G401 (cell line): Measurements from ENCODE around the gene PARD6G. TPM values are rescaled to one million over a fixed set of nuclear protein-coding genes. Genes with fewer than 3 reads are reported as not detected.

ENCODE experiments used
- DNase-seq: peaks from one replicate; pipeline ENCODE4 v3.0.0-alpha.2; 2015; ENCODE audit warnings: low spot score
- in situ Hi-C: cut with HindIII; loops from 2 replicates; pipeline ENCODE4 v1.10.0; 2016; ENCODE audit warnings: low sequenced_read_pairs, mixed read lengths
- total RNA-seq: library from RNA; depleted of rRNA; stranded (reverse); fragments of >200 nt; shearing (Covaris generic); gene quantifications from 2 replicates; pipeline ENCODE4 v1.2.3, GENCODE V29; 2014

The PARD6G gene
- total RNA-seq, 1 experiment from 2014 or later, result 9.2 TPM

DNA sequence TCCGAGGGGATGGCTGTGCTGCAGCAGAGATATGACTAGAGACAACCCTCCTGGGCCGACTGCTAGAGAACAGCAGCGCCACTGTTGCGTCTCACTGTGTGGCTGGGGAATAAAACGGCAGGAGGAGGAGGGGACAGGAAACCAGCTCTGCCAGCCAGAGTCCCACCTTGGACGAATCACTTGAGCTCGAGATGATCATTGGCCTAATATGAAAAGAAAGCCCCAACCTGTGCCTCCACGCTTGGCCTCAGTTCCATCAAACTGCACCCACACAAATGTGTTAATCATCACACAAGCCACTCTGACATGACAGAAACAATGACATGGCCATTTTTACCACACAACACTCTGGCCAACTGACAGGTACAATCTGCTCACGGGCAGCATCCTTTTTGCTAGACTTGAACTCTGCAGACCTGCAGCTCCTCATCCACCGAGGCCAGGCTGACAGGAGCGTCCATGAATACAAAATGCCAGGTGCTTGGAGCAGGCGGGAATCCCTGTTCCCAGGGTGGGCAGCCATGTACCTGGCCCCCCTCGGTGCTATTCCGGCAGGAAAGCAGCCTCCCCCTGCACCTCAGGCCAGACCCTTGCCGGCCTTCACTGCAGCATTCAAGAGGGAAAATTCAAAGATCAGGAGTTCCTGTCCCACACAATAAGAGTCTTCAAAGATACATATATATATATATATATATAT is 52.3 kb downstream of the PARD6G start:
- in situ Hi-C loops, result no loop called here
- DNase-seq, result no peak

DNA sequence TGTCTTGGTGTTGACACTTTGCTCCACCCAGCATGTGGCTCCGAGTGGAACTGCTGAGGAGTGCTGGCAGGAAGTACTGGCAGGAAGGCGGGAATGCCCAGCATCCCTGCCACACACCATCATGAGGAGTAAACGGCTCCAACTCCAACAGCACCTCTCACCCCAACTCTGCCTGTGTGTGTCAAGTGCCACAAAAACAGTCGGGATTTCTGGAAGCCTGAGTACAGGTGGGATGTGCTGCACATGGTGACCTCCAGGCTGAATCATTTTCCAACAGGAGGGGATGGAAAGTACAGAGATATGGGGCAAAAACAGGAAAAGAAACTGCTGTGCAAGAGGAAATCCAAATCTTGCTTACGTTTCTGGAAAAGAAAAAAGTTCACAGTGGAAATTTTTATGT is 53.6 kb downstream of the PARD6G start:
- DNase-seq, result no peak
- in situ Hi-C loops, result no loop called here

DNA sequence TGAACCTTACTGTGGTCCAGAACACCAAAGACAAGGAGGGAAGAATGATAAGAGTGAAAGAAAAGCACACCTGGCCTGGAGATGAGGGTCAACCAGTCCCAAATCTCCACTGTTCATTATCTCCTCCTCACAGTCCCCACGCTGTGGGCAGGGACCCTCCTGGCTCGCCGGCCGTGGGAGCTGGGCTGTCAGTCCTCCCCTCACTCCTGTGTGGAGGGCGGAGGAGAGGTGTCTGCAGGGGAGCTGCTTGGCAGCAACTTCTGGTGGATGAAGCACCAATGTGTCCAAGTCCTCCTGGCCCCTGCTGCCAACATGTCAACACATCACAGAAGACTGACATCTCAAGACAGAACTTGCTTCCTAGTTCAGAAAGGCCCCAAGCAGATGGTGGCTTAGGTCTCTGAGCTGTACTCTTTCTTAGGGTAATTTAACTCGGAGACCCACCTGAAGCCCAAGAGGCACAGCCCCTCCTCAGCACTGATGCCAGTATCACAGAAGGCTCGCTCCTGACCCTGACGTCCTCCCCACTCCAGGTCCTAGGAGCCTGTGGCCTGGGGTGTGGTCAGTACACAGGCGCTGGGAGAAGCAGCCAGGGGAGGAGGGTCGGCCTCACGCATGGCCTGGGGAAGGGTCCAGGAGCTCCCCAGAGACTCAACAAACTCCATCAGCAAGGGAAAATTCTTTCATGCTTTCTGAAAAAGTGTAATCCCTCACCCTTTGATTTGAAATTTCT is 54.5 kb downstream of the PARD6G start:
- no peak for DNase-seq
- in situ Hi-C loops, result no loop called here

DNA sequence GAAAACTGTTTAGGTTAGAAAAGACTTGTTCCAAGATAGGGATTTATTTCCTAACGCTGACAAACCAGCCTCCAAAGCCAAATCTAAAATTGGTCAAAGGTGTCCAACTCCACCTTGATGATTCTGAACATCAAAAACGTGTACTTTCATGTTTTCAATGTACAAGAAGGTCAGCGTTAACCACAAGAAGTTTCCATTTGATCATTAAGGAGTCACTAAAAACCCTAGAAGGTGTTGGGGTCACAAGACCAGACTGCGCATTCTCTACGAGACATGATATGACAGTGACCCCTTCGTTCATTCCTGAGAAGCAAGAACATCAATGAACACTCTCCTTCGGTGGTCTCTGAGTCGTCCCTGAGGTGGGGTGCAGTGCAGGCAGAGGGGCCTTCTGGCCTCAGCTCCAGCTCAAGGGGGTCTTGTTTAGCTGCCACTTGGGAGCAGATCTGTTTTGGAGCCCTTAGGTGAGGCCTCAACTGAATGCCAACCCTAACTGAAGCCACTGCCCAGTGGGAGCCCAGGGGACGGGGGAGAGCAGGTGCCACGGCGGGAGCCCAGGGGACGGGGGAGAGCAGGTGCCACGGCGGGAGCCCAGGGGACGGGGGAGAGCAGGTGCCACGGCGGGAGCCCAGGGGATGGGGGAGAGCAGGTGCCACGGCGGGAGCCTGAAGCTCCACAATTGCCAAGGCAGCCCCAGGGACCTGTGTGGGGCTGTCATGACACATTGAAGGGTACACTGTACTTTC is 55.2 kb downstream of the PARD6G start:
- no peak for DNase-seq

GRCh38 chr18:80191264-80191663 is 56.0 kb downstream of the PARD6G start:
- in situ Hi-C loops, result no loop called here
- DNase-seq, result no peak

More for the DNA sequence above, 55.2 kb downstream of the PARD6G start:
- in situ Hi-C loops, result no loop called here

DNA sequence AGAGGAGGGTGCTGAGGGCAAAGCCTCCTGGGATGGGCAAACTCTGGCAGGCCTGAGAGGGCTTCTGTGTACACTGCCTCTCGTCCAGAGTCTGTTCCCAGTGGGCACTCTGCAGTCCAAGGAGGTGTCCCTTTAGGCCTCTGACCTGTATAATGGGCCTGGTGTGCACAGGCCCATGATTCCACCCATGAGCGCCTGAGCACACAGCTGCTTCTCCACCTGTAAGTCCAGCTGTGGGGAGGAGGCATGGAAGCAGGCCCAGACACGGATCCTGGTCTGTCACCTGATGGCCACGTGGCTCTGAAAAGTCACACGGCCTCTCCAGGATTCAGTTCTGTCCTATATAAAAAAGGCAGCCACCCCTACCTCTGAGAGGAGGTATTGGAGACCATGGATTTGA is 57.0 kb downstream of the PARD6G start:
- in situ Hi-C loops, result no loop called here
- DNase-seq, result no peak

DNA sequence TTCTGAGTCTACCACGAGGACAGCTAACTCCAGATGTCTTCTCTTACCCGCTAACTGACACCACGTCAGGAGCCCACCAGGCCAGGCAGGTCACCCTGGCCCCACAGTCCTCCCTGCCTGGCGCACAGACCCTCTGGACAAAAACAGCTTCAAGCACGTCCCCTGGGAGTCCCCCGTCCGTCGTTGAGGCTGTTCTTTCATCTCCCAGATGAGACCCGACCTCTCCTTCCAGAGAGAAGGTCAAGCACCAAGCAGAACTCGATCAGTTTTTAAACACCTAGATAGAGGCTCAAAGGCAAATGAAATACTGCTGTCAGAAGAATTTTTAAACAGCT is 57.8 kb downstream of the PARD6G start:
- DNase-seq, result no peak
- in situ Hi-C loops, result no loop called here

- in situ Hi-C loops, result no loop called here
- no peak for DNase-seq
Observed at GRCh38 chr18:80188643-80189530, 58.4 kb downstream of the PARD6G start.

DNA sequence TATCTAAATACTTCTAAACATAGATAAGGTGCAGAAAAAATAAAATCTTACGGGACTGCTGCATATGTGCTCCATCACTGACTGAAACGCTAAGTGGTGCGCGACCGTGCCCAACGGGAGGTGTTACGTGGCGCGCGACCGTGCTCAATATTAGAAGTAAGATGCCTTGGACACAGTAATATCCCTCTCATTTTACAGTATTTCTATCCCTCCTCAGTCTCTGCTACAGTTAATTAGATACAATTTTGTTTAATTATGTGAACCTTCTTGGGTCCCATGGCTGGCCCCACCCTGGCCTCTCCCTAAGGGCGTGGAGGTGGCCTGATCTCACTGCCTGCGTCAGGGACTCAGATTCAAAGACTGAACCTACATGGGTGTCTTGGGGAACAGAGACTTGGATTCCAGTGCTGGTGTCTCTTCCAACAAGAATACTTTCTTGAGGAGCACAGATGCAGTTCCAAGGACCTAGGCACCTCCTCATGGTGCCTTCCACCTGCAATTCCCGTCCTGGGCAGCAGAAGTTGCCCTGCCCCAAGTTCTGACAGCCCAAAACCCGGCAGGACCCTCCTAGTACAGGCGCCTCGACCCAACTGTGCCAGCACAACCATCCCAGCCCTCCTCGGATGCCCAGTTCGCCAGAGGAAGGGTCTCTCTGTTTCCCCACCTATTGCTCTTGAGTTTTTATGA is 59.2 kb downstream of the PARD6G start:
- DNase-seq, result no peak
- in situ Hi-C loops, result no loop called here

DNA sequence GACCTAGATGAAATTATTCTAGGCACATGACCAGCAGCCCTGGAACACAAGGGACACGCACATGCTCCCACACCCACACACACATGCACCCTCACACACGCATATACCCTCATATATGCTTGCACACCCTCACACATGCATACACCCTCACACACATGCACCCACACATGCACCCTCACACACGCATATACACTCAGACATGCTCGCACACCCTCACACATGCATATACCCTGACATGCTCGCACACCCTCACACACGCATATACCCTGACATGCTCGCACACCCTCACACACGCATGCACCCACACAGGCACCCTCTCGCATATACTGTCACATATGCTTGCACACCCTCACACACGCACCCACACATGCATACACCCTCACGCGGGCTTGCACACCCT is 61.8 kb downstream of the PARD6G start:
- no peak for DNase-seq
- in situ Hi-C loops, result no loop called here

GRCh38 chr18:80184243-80184772 is 63.0 kb downstream of the PARD6G start:
- DNase-seq, result no peak
- in situ Hi-C loops, result no loop called here

DNA sequence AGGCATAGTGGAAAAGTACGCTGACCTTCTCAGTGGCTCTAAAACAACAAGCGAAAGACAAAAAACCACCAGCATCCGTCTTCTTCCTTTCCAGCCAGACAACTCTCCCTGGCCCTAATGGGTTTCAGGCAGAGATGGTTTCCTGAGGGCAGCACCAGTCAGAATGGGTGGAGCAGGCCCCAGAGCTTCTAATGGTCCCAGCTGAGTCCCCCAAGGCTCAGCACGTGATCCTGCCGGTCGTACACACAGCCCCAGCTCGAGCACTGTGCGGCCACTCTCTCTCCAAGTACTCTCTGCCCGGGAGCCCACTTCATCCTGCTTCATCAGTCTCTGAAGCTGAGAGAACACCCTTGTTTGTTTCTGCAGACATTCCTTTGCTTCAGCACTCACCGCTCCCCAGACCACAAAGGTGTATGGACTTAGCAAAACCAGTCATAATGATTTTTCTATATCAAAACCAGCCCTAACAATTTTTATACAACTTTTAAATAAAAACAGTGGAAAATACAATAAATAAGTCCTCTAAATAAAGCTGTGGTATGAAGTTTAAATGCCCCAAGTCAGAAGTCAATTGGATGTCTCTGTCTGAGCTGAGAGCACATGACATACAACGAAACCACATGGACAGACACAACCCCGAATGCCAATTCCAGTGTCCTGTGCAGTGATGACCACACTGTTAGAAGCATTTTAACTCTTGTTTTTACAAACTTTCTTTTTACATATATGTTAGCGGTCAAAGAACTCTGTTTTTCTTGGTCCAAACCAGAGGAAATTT is 63.9 kb downstream of the PARD6G start:
- in situ Hi-C loops, result no loop called here
- DNase-seq, result no peak

- no peak for DNase-seq
- in situ Hi-C loops, result no loop called here
Observed at GRCh38 chr18:80182855-80183254, 64.5 kb downstream of the PARD6G start.

DNA sequence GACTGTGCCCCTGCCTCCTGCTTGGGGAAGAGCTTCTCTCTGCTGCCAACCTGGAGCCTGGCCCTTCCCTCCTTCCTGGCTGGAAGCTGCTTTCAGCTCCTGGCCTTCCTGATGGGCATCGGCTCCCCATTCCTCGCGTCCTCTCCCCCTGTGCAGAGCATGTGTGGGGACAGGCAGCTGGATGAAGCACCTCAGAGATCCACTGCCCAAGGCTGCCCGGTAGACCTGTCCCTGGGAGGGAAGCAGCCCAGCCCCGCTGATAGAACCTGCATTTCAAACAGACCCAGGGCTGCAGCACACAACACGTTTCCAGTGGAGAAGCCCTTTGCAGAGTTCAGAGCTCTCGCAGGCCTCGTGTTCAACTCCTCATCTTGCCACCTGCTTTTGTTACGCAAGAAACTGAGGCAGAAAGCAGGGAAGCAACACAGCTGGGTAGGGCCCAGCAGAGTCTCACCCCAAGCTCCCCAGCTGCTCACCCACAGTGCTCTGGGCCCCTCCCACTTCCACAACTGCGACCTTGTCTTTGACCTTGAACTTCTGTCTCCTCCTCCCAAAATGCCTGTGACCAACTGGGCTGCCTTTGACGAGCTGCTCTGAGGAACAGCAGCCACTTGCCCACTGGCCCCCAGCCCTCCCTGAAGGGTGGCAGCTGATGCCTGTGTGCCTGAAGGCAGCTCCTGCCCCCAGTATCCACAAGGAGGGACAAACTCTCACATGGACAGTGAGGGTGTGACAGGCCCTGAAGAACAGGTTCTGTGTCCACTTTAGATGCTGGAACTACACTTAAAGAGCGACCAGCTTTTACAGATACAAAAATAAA is 65.5 kb downstream of the PARD6G start:
- DNase-seq, result no peak
- in situ Hi-C loops, result no loop called here

DNA sequence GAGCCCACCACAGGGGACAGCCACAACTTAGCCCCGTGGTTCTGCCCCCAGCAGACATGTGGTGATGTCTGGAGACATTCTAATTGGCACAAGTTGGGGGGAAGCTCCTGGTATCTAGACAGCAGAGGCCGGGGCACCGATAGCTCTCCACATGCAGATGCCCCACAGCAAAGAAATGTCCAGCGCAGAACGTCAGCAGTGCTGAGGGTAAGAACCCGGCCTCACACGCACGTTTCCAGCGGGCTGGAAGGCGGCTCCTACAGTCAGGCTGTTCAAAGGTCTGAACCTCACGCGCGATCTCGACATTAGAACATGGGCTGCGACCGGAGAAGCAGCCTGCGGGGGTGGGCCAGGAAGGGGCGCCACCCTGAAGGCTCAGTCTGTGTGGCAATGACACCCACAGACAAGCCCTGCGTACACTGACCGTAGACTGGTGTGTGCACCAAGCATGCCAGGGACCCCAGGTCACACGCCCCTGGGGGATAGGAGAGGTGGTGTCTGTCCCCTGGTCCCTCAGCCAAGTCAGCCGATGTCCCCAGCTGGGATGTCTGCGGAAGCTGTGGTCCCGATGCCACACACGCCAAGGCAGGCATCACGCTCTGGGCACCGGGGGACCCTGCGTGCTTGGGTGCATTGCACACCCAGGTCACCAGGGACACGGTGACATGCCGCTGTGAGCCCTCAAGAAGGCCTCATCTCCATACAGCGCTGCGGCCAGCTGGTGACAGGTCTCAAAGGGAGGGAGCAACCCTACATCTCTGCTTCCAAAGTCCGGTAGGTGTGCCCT is 66.3 kb downstream of the PARD6G start:
- in situ Hi-C loops, result no loop called here

DNA sequence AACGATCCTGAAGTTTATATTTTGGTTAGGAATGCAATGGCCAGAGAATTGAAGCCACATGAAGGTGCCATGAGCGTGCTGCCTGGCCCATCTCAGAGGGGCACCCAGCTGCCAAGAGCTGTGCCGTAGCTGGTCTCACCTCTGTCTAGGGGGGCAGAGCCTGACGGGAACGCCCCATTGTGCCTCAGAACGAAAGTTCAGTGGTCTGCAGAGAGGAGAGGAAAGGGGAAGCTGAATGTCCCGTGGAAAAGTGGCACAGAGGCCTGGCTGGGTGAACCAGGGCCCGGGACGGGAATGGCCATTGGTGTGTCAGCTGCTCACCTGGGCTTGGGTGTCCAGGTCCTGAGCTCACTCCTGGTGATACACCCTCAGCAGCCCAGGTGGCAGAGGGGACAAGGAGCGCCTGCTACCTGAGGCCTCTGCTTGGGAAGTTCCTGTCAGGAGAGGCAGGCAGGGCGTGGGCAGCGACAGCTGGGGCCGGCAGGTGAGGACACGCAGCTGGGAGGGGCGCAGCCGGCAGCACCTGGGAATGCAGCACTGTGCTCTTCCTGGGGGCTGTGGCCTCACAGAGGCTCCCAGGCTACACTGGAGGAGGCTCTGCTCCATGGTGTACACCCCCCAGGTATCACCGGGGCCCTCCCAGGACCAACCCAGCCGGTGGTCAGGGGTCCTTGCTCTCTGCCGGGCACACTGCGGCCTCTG is 67.3 kb downstream of the PARD6G start:
- in situ Hi-C loops, result no loop called here
- no peak for DNase-seq

More for the DNA sequence above, 66.3 kb downstream of the PARD6G start:
- no peak for DNase-seq
